ENCODE results near the gene USP12.

DNA sequence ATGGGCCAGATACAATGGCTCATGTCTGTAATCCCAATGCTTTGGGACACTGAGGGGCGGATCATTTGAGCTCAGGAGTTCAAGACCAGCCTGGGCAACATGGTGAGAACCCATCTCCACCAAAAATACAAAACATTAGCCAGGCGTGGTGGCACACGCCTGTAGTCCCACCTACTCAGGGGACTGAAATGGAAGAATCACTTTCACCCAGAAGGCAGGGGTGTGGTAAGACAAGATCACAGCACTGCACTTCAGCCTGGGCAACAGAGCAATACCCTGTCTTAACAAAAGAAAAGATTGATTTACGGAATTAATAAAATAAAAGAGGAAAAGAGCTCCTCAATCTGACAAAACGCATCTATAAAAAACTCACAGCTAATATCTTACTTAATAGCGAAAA lies 22.7 kb downstream of the USP12 start:
- TF ChIP-seq POLR2A (IDR thresholded peaks at IDR 0.05) (no peak), POLR2AphosphoS5 (IDR thresholded peaks at IDR 0.05) (no peak), EP300 (IDR thresholded peaks at IDR 0.05) (no peak)
- TF ChIP-seq, protein P1, sequence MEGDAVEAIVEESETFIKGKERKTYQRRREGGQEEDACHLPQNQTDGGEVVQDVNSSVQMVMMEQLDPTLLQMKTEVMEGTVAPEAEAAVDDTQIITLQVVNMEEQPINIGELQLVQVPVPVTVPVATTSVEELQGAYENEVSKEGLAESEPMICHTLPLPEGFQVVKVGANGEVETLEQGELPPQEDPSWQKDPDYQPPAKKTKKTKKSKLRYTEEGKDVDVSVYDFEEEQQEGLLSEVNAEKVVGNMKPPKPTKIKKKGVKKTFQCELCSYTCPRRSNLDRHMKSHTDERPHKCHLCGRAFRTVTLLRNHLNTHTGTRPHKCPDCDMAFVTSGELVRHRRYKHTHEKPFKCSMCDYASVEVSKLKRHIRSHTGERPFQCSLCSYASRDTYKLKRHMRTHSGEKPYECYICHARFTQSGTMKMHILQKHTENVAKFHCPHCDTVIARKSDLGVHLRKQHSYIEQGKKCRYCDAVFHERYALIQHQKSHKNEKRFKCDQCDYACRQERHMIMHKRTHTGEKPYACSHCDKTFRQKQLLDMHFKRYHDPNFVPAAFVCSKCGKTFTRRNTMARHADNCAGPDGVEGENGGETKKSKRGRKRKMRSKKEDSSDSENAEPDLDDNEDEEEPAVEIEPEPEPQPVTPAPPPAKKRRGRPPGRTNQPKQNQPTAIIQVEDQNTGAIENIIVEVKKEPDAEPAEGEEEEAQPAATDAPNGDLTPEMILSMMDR (IDR thresholded peaks at IDR 0.05): no peak

Measured in suprapubic skin (tissue), 4 donors.